ENCODE measurements around the gene DUSP22. TPM values are rescaled to one million over a fixed set of nuclear protein-coding genes. Genes with fewer than 3 reads are reported as not detected.

Gene DUSP22
- total RNA-seq, 1 experiment from 2014 or later: 25.0 TPM

DNA sequence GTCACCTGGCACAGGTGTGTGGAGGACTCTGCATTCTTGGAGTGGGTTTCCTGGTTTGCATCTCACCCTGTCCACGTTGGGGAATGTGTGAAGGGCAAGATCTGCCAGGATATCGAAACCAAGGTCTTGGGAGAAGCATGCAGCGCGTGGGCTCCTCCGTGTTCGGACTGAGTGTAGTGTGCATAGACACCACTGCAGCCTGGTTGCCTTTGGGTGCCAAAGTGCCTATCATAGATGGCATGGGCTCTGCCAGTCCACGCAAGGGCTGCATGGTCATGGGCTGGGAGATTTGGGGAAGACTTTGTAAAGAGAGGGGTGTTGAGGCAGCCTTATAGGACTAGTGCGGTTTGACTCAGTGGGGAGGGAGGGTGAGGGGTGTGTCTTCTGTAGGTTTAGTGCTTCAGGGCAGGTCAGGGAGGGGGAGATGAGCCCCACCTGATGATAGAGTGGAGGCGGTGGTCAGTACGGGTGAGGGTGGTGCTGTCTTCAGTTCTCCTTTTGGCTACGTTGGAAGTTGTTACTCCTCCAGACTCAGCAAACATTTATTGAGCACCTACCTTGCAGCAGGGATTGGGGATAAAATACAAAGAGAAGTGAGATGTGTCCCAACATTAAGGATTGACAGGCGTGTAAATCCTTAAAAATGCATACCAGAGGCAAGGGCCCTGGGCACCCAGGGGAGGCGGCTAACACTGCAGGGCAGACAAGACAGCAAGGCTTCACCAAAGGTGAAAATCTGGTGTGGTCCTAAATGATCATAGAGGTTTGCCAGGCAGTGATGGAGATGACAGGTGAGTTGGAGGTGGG is 28.3 kb downstream of the DUSP22 start:
- Histone ChIP-seq H3K4me2 (ENCODE audit: insufficient read depth, insufficient read length, low read length) (no peak overlapping the region), H3T11ph (ENCODE audit: low read length) (no peak overlapping the region), H3K4me1 (ENCODE audit: insufficient read depth, low read length) (no peaks in the 10 kb centered on the region), H3K23me2 (ENCODE audit: insufficient read length, low read depth, low read length, poor library complexity, severe bottlenecking) (no peaks in the 10 kb centered on the region), H3K79me2 (ENCODE audit: insufficient read depth, low read length) (no peaks in the 10 kb centered on the region), H3K27ac (ENCODE audit: insufficient read length, low read depth, low read length) (no peak overlapping the region), H3K56ac (ENCODE audit: insufficient read length, low read depth, low read length) (no peak overlapping the region), H3K4ac (ENCODE audit: low read depth, low read length) (no peak overlapping the region), H2BK15ac (ENCODE audit: low read depth, low read length) (no peak overlapping the region), H3K79me1 (ENCODE audit: insufficient read depth, low read depth, low read length, poor library complexity, severe bottlenecking) (no peaks in the 10 kb centered on the region), H4K20me1 (ENCODE audit: control insufficient read depth, insufficient read depth, insufficient read length) (no peaks in the 10 kb centered on the region), H3K9me3 (ENCODE audit: control insufficient read depth, low read depth, low read length) (peaks cover 80% of the 10 kb centered on the region), H2BK5ac (ENCODE audit: insufficient read length, low read length) (no peak overlapping the region), H2BK20ac (ENCODE audit: low read depth, low read length, poor library complexity, severe bottlenecking) (no peak overlapping the region), H3K27me3 (ENCODE audit: insufficient read depth, low read length) (no peaks in the 10 kb centered on the region), H3K14ac (ENCODE audit: insufficient read depth, low read length) (no peak overlapping the region), H4K8ac (replicated peaks; ENCODE audit: insufficient read length, low read depth, low read length) (no peak overlapping the region), H2AFZ (ENCODE audit: low read length) (no peak overlapping the region), H2BK120ac (ENCODE audit: low read depth, low read length, poor library complexity, severe bottlenecking) (no peak overlapping the region), H2BK12ac (ENCODE audit: insufficient read length, low read depth, low read length) (no peak overlapping the region), H2AK5ac (ENCODE audit: insufficient read length, low read length) (no peak overlapping the region), H3K18ac (ENCODE audit: insufficient read length, low read depth, low read length) (no peak overlapping the region), H4K5ac (ENCODE audit: insufficient read length, low read depth, low read length) (no peak overlapping the region), H4K91ac (ENCODE audit: insufficient read length, low read depth, low read length) (no peak overlapping the region), H3K23ac (ENCODE audit: insufficient read length, low read depth, low read length) (no peak overlapping the region), H3K9ac (ENCODE audit: extremely low read depth, insufficient read length, low read length) (no peak overlapping the region)
- Mint-ChIP-seq H3K4me3 (no peak overlapping the region), H3K9me3 (peaks cover 36 to 42% of the 10 kb centered on the region in 2 experiments), H3K27me3 (ENCODE audit: low read depth) (no peaks in the 10 kb centered on the region), H3K36me3 (ENCODE audit: insufficient read depth in 1 of 3, low read depth in 3 of 3) (peaks cover 0 to 14% (median 8%) of the 10 kb centered on the region in 3 experiments; a peak in 5 of 7 replicates), H3K4me1 (peaks cover 3 to 6% of the 10 kb centered on the region in 2 experiments), H3K27ac (no peak overlapping the region)
- no peak for TF ChIP-seq CTCF (conservative IDR thresholded peaks at IDR 0.05)
- DNase-seq: no peak
- WGBS (ENCODE audit: extremely low coverage, insufficient read length, low lambda C conversion rate): no CpG with 5 or more reads among the region's 13 CpGs

All from H9 (cell line).